H1 (cell line): ENCODE data around the gene CUX1. TPM values are rescaled to one million over a fixed set of nuclear protein-coding genes. Genes with fewer than 3 reads are reported as not detected.

Source experiments
- CTCF ChIA-PET: fragments of 300-600 bp; sonication (Branson Sonifier 250); formaldehyde crosslinking; loops from one replicate; lab custom pipeline; 2021; ENCODE audit not compliant: partially characterized antibody; lab: Charles Lee
- POLR2A ChIA-PET: fragments of 300-600 bp; sonication (Branson Sonifier 250); formaldehyde crosslinking; loops from one replicate; lab custom pipeline; 2021; ENCODE audit warnings: inconsistent platforms; ENCODE audit not compliant: partially characterized antibody; lab: Charles Lee
- DNase-seq, 2 experiments: peaks; one replicate each; pipeline versions ENCODE4 v3.0.0 to v3.0.0-alpha.2; 2010 to 2022; ENCODE audit warnings: low spot score in 2 of 2, low read depth in 1 of 2, mixed read lengths in 1 of 2
- FAIRE-seq: peaks from 2 replicates; lab custom pipeline; 2011; peaks lifted over from hg19 to GRCh38; lab: Jason Lieb, UNC
- H2AFZ ChIP-seq: 2 replicates; pipeline ENCODE4 v1.8.1; 2012; ENCODE audit warnings: low read length, inconsistent platforms
- H2AK5ac ChIP-seq: 2 replicates; pipeline ENCODE4 v1.6.1; 2013; ENCODE audit warnings: low read depth, low read length
- H2BK120ac ChIP-seq: replicated peaks from 2 replicates; pipeline ENCODE3; 2013; ENCODE audit warnings: low read depth, low read length, inconsistent platforms
- H2BK12ac ChIP-seq: 2 replicates; pipeline ENCODE4 v1.6.1; 2013; ENCODE audit warnings: low read depth, low read length
- H2BK15ac ChIP-seq: 2 replicates; pipeline ENCODE4 v1.6.1; 2013; ENCODE audit warnings: low read length
- H2BK20ac ChIP-seq: 2 replicates; pipeline ENCODE4 v1.6.1; 2013; ENCODE audit warnings: low read length
- H2BK5ac ChIP-seq: 2 replicates; pipeline ENCODE4 v1.6.1; 2013; ENCODE audit warnings: low read depth, low read length
- H3K14ac ChIP-seq: 2 replicates; pipeline ENCODE4 v1.6.1; 2013; ENCODE audit warnings: inconsistent platforms; ENCODE audit not compliant: insufficient read length
- H3K18ac ChIP-seq: 2 replicates; pipeline ENCODE4 v1.6.1; 2013; ENCODE audit warnings: low read length; ENCODE audit errors: extremely low read depth
- H3K23ac ChIP-seq: 2 replicates; pipeline ENCODE4 v1.6.1; 2013; ENCODE audit warnings: inconsistent platforms; ENCODE audit not compliant: insufficient read length
- H3K23me2 ChIP-seq: 2 replicates; pipeline ENCODE4 v1.6.1; 2013; ENCODE audit warnings: low read depth, low read length
- H3K27ac ChIP-seq: 2 replicates; pipeline ENCODE4 v1.6.1; 2011; ENCODE audit warnings: low read depth, low read length, inconsistent platforms
- H3K27me3 ChIP-seq, 4 experiments: replicated peaks in 1 of 4; 1 replicate in 1 of 4; 2 replicates in 3 of 4; pipeline versions ENCODE4 v1.6.1 to v1.8.1; 2011 to 2013; ENCODE audit warnings: low read length in 3 of 4, mild to moderate bottlenecking in 3 of 4, inconsistent platforms in 2 of 4, mixed read lengths in 2 of 4, moderate library complexity in 1 of 4; ENCODE audit not compliant: control insufficient read depth in 3 of 4, insufficient read depth in 3 of 4; ENCODE audit errors: extremely low read depth in 1 of 4
- H3K36me3 ChIP-seq, 4 experiments: 2 replicates each; pipeline versions ENCODE4 v1.6.1 to v1.8.1; 2011 to 2013; ENCODE audit warnings: mild to moderate bottlenecking in 4 of 4, low read length in 3 of 4, moderate library complexity in 2 of 4, control low read depth in 1 of 4, inconsistent platforms in 1 of 4; ENCODE audit not compliant: insufficient read depth in 4 of 4, control insufficient read depth in 2 of 4
- H3K4ac ChIP-seq: replicated peaks from 2 replicates; pipeline ENCODE3; 2013; ENCODE audit warnings: low read length, low read depth, mixed read lengths, inconsistent platforms; ENCODE audit not compliant: insufficient read length
- H3K4me1 ChIP-seq, 4 experiments: replicated peaks in 1 of 4; 1 replicate in 1 of 4; 2 replicates in 3 of 4; pipeline versions ENCODE4 v1.6.1 to v1.8.1; 2011 to 2013; ENCODE audit warnings: low read length in 3 of 4, inconsistent platforms in 2 of 4, mixed read lengths in 1 of 4; ENCODE audit not compliant: insufficient read depth in 4 of 4, control insufficient read depth in 3 of 4
- H3K4me2 ChIP-seq, 2 experiments: 2 replicates each; pipeline versions ENCODE4 v1.6.1 to v1.8.1; 2011 to 2013; ENCODE audit warnings: low read depth in 2 of 2, low read length in 2 of 2, control low read depth in 1 of 2, inconsistent platforms in 1 of 2, mild to moderate bottlenecking in 1 of 2; ENCODE audit not compliant: insufficient read depth in 1 of 2
- H3K4me3 ChIP-seq, 4 experiments: fragments of 200-600, 300-600 bp in 1 of 4; sonication (generic), shearing (Covaris generic), sonication (Bioruptor Twin) in 1 of 4; 2 replicates each; pipeline versions ENCODE4 v1.5.1 to v1.8.1; 2011 to 2016; ENCODE audit warnings: low read length in 4 of 4, low read depth in 3 of 4, control low read depth in 2 of 4, inconsistent platforms in 2 of 4, mild to moderate bottlenecking in 2 of 4, mixed read lengths in 1 of 4, moderate library complexity in 1 of 4; ENCODE audit not compliant: insufficient read depth in 2 of 4; ENCODE audit errors: extremely low read depth in 1 of 4
- H3K56ac ChIP-seq: replicated peaks from 2 replicates; pipeline ENCODE3; 2013; ENCODE audit warnings: low read depth, mild to moderate bottlenecking, mixed read lengths, low read length, inconsistent platforms; ENCODE audit not compliant: insufficient read length
- H3K79me1 ChIP-seq: 2 replicates; pipeline ENCODE4 v1.6.1; 2013; ENCODE audit warnings: low read depth, low read length, control low read depth
- H3K79me2 ChIP-seq, 2 experiments: 2 replicates each; pipeline versions ENCODE4 v1.6.1 to v1.8.1; 2012 to 2013; ENCODE audit warnings: low read length in 2 of 2, mild to moderate bottlenecking in 2 of 2, inconsistent platforms in 1 of 2; ENCODE audit not compliant: insufficient read depth in 2 of 2, control insufficient read depth in 1 of 2
- H3K9ac ChIP-seq, 4 experiments: replicated peaks in 1 of 4; 1 replicate in 1 of 4; 2 replicates in 3 of 4; pipeline versions ENCODE4 v1.6.1 to v1.8.1; 2011 to 2013; ENCODE audit warnings: low read depth in 3 of 4, low read length in 3 of 4, control low read depth in 2 of 4, mild to moderate bottlenecking in 2 of 4, moderate library complexity in 2 of 4, inconsistent platforms in 1 of 4; ENCODE audit errors: extremely low read depth in 1 of 4
- H3K9me3 ChIP-seq, 2 experiments: 2 replicates each; pipeline versions ENCODE4 v1.6.1 to v1.8.1; 2012 to 2013; ENCODE audit warnings: mild to moderate bottlenecking in 2 of 2, moderate library complexity in 2 of 2, control low read depth in 1 of 2, inconsistent platforms in 1 of 2, low read depth in 1 of 2, low read length in 1 of 2, mixed read lengths in 1 of 2; ENCODE audit not compliant: insufficient read depth in 2 of 2
- H4K20me1 ChIP-seq, 2 experiments: replicated peaks in 1 of 2; 2 replicates each; pipeline versions ENCODE3 to v1.8.1; 2011 to 2013; ENCODE audit warnings: inconsistent platforms in 2 of 2, low read length in 2 of 2, mild to moderate bottlenecking in 1 of 2; ENCODE audit not compliant: insufficient read depth in 2 of 2, control insufficient read depth in 1 of 2
- H4K5ac ChIP-seq: 2 replicates; pipeline ENCODE4 v1.6.1; 2013; ENCODE audit warnings: low read length, low read depth, mixed read lengths, inconsistent platforms; ENCODE audit not compliant: insufficient read length
- H4K8ac ChIP-seq: 2 replicates; pipeline ENCODE4 v1.8.0; 2013; ENCODE audit warnings: mild to moderate bottlenecking, moderate library complexity, low read length, inconsistent platforms; ENCODE audit not compliant: insufficient read depth; ENCODE audit errors: extremely low read depth
- H4K91ac ChIP-seq: replicated peaks from 2 replicates; pipeline ENCODE3; 2013; ENCODE audit warnings: low read length, mixed read lengths, inconsistent platforms; ENCODE audit not compliant: insufficient read length
- MAFK ChIP-seq: IDR thresholded peaks from 2 replicates; pipeline ENCODE4 v1.6.1; 2012; ENCODE audit warnings: low read depth, mild to moderate bottlenecking, improper control_type of control experiment, low read length
- SP2 ChIP-seq: IDR thresholded peaks from 2 replicates; pipeline ENCODE4 v1.6.1; 2012; ENCODE audit warnings: mild to moderate bottlenecking, low read length, inconsistent platforms
- whole genome bisulfite sequencing, 2 experiments: shearing (Covaris generic) in 1 of 2; methylation state at CpG; one replicate each; pipeline versions ENCODE4 v1.1.6 to v1.1.7; 2013 to 2015; ENCODE audit warnings: low lambda C conversion rate in 2 of 2, mixed read lengths in 2 of 2, inconsistent platforms in 1 of 2, low coverage in 1 of 2, missing lambda C conversion rate in 1 of 2; ENCODE audit not compliant: insufficient replicate concordance in 2 of 2, insufficient coverage in 1 of 2, insufficient read length in 1 of 2; ENCODE audit errors: extremely low coverage in 1 of 2, missing lambda C conversion rate in 1 of 2; 5-methylcytosine and 5-hydroxymethylcytosine counted together
- polyA plus RNA-seq, 7 experiments: library from polyadenylated mRNA; depleted of rRNA in 3 of 7; stranded (reverse) in 5 of 7; unstranded in 2 of 7; fragments of >200 nt in 5 of 7; fragments of 200-250 nt in 2 of 7; gene quantifications; 1 replicate in 5 of 7; 2 replicates in 1 of 7; 4 replicates in 1 of 7; pipeline versions ENCODE4 v1.2.1 to v1.2.3, GENCODE V29; 2011 to 2013; ENCODE audit warnings: missing spikeins in 2 of 7, mixed read lengths in 2 of 7
- total RNA-seq: library from RNA; stranded (reverse); fragmentation: NEBNext Ultra II Directional; extraction: Animal tissue kit (Norgen Biotek cat#: 25700); gene quantifications from 2 replicates; pipeline ENCODE4 v1.2.1, GENCODE V29; 2021
- TF ChIP-seq, protein P1 (sequence below): IDR thresholded peaks from 2 replicates; pipeline ENCODE4 v1.6.1; 2012; ENCODE audit warnings: inconsistent platforms

Gene CUX1
- total and polyA plus RNA-seq, 2 of the 8 experiments (the other 6 are each of a cell fraction or from before 2014, with no cell fraction given), result 21.6 to 65.9 TPM

DNA sequence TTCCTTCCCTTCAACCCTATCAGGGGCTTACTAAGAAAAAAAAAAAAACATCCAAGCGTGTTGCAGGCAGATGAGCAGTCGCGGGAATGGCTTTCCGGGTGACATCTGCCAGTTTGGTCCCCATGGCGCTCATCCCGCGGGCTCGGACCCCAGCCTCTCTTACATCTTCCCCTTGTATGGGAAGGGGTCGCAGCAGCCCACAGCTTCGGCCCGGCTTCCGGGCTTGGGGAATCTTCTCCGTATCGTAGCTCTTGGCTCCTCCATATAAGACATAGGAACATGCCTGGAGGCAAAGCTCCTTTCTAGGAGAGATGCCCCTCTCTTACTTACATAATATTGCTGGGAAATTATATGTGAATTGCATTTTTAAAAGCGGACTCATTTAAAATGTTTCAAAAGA lies 99.5 kb downstream of the CUX1 start:
- no peak overlapping the region for H2BK15ac ChIP-seq
- no peak overlapping the region for H3K4me2 ChIP-seq
- H4K91ac ChIP-seq, result no peak overlapping the region
- no peak overlapping the region for H2AFZ ChIP-seq
- no peak overlapping the region for H3K9ac ChIP-seq
- no peak overlapping the region for H2BK12ac ChIP-seq
- no peak overlapping the region for H2BK20ac ChIP-seq
- H3K4ac ChIP-seq, result no peak overlapping the region
- H4K5ac ChIP-seq, result no peak overlapping the region
- no peak for DNase-seq
- no peaks in the 10 kb centered on the region for H3K9me3 ChIP-seq
- H3K27ac ChIP-seq, result no peak overlapping the region
- H3K27me3 ChIP-seq, result no peaks in the 10 kb centered on the region
- POLR2A ChIA-PET, result no interaction called here
- H3K4me1 ChIP-seq, result peaks cover 0 to 6% (median 1%) of the 10 kb centered on the region in 4 experiments; a peak in 4 of 7 replicates
- no peak overlapping the region for H4K8ac ChIP-seq
- no peak for FAIRE-seq
- WGBS, 2 experiments, result 95% methylated on average over 7 of the region's 15 CpGs; no CpG with 5 or more reads in 1 of the 2 experiments
- TF ChIP-seq, protein P1, sequence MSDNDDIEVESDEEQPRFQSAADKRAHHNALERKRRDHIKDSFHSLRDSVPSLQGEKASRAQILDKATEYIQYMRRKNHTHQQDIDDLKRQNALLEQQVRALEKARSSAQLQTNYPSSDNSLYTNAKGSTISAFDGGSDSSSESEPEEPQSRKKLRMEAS, result no peak
- TF ChIP-seq MAFK (no peak), SP2 (no peak)
- TF ChIP-seq, all 59 proteins: peak for 0
- CTCF ChIA-PET, result interaction anchor here (0.8 to 1.3 kb wide), 2 partner anchors 23 to 336 kb away, joined by 3 read pairs; no protein-coding TSS in a partner anchor
- Histone ChIP-seq H3K18ac (no peak overlapping the region), H3K4me3 (no peak overlapping the region), H2BK120ac (no peak overlapping the region), H4K20me1 (peaks cover 5 to 23% of the 10 kb centered on the region in 2 experiments), H2AK5ac (no peak overlapping the region), H3K79me1 (peaks cover 12% of the 10 kb centered on the region), H3K56ac (no peak overlapping the region), H3K23me2 (0 out of 2 replicates have a peak, but pooled peaks cover 2% of the 10 kb centered on the region), H3K36me3 (peaks cover 3 to 15% (median 6%) of the 10 kb centered on the region in 4 experiments; a peak in 5 of 8 replicates), H3K14ac (no peak overlapping the region), H3K23ac (no peak overlapping the region), H2BK5ac (no peak overlapping the region), H3K79me2 (peaks cover 0 to 75% of the 10 kb centered on the region in 2 experiments; a peak in 3 of 4 replicates)
